Measurements from ENCODE around the gene MARF1. TPM values are rescaled to one million over a fixed set of nuclear protein-coding genes. Genes with fewer than 3 reads are reported as not detected.

The MARF1 gene
- total RNA-seq, 4 donors from 2014 or later, result 50.7 to 55.5 (median 53.1) TPM

DNA sequence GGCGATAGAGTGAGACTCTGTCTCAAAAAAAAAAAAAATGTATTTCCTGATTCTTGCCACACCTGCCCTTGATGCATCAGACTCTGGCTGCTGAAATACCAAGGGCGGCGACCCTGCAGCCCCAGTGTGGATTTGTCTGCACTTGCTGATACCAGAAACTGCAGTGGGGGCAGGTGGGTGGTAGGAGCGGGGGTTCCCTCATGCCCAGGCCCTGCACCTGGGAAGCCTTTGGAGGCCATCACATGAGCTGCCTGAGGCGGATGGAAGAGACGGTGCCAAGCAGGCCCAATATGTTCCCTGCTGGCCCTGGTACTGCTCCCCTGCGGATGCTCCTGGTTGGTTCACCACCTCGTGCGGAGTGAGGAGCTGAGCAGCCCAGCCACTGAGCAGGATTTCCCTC, 50.6 kb downstream of the MARF1 start:
- peaks cover 0 to 6% of the 10 kb centered on the region in 2 donors for H3K4me1 ChIP-seq
- intact Hi-C loops (cut with DNase I), result no loop called here
- H3K27me3 ChIP-seq, result no peaks in the 10 kb centered on the region
- no peak overlapping the region for H3K4me3 ChIP-seq (replicated peaks in 1 of 3)
- 90 to 92% methylated on average over 5 to 9 of the region's 9 CpGs for WGBS, 2 donors
- no peak for DNase-seq
- H3K9me3 ChIP-seq, result no peaks in the 10 kb centered on the region
- H3K36me3 ChIP-seq, result peaks cover 19 to 24% of the 10 kb centered on the region in 2 donors
- H3K27ac ChIP-seq, result no peak overlapping the region
- TF ChIP-seq, protein P1, sequence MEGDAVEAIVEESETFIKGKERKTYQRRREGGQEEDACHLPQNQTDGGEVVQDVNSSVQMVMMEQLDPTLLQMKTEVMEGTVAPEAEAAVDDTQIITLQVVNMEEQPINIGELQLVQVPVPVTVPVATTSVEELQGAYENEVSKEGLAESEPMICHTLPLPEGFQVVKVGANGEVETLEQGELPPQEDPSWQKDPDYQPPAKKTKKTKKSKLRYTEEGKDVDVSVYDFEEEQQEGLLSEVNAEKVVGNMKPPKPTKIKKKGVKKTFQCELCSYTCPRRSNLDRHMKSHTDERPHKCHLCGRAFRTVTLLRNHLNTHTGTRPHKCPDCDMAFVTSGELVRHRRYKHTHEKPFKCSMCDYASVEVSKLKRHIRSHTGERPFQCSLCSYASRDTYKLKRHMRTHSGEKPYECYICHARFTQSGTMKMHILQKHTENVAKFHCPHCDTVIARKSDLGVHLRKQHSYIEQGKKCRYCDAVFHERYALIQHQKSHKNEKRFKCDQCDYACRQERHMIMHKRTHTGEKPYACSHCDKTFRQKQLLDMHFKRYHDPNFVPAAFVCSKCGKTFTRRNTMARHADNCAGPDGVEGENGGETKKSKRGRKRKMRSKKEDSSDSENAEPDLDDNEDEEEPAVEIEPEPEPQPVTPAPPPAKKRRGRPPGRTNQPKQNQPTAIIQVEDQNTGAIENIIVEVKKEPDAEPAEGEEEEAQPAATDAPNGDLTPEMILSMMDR (IDR thresholded peaks at IDR 0.05), result no peak

DNA sequence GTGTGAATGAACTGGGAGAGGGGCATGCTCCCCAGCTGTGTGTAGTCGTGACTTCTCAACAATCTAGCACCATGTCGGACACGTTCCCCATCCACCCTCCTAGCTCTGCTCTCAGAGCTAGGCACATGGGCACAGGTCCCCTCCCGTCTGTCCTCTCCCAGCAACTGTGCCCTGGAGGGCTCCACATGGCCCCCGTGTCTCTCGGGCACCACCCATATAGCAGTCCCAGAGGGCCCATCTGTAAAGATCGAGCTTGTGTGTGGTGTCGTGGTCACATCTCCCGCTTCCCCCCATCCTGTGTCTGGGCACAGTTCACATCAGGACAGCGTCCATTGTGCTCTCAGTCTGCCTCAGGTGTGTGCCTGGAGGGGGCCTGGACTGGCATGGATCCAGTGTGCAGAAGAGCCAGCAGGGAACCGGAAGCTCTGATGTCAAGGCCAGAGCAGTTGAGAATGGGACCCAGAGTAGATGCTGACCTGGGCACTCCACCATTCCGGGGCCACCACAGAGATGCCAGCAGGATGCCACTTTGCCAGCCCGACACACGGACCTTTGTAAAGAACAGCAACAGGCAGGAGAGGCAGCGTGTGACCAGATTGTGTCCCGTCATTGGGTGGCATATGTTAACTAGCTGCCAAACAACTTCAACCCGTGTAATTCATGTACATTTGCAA, 55.7 kb downstream of the MARF1 start:
- peaks cover 0 to 6% of the 10 kb centered on the region in 2 donors for H3K4me1 ChIP-seq
- DNase-seq, result no peak
- no peaks in the 10 kb centered on the region for H3K27me3 ChIP-seq
- WGBS, 2 donors, result 96 to 97% methylated on average over 17 of the region's 17 CpGs
- no peak overlapping the region for H3K27ac ChIP-seq
- intact Hi-C loops (cut with DNase I), result no loop called here
- no peaks in the 10 kb centered on the region for H3K9me3 ChIP-seq
- no peak for TF ChIP-seq POLR2A (IDR thresholded peaks at IDR 0.05)
- TF ChIP-seq, protein P1 (IDR thresholded peaks at IDR 0.05), result no peak
- H3K4me3 ChIP-seq (replicated peaks in 1 of 3), result no peak overlapping the region
- H3K36me3 ChIP-seq, result peaks cover 0 to 3% of the 10 kb centered on the region in 2 donors

DNA sequence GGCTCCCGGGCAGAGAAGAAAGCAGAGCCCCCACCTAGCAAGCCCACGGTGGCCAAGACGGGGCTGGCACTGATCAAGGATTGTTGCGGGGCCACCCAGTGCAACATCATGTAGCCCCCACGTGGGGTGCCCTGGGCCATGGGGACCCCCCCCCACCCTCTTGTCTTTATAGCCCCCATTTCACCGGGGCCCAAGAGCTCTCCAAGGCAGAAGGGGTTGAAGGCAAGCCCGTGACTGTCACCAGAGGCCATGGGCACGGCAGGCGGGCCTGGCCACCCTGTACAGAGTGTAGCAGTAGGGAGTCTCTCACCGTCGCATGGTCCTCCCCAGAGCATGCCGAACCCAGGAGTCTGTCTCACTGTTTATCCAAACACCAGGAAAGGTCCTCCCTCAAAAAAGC, 56.2 kb downstream of the MARF1 start:
- Histone ChIP-seq H3K4me3 (replicated peaks in 1 of 3) (no peak overlapping the region), H3K27me3 (no peaks in the 10 kb centered on the region), H3K9me3 (no peaks in the 10 kb centered on the region), H3K4me1 (peaks cover 0 to 6% of the 10 kb centered on the region in 2 donors), H3K36me3 (peaks cover 0 to 3% of the 10 kb centered on the region in 2 donors), H3K27ac (no peak overlapping the region)
- intact Hi-C loops (cut with DNase I), result no loop called here
- 97 to 100% methylated on average over 9 to 11 of the region's 12 CpGs for WGBS, 2 donors
- TF ChIP-seq POLR2A (IDR thresholded peaks at IDR 0.05), result no peak
- TF ChIP-seq, protein P1 (IDR thresholded peaks at IDR 0.05), result no peak
- DNase-seq, result no peak

DNA sequence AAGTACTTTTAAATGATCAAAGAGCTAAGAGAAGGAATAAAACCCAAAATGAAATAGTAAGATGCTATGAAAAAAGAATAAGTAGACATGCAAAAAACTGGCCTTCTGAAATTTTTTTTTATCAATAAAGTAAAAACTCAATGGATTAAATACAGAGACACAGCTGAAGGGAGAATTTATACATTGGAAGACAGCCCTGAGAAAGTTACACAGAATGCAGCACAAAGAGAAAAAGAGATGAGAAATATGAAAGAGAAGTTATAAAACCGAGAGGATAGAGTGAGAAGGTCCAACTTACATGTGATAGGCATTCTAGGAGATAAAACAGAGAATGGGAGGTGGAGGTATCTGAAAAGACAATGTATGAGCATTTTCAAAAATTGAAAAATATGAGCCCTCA, 57.0 kb downstream of the MARF1 start:
- Histone ChIP-seq H3K4me1 (peaks cover 0 to 6% of the 10 kb centered on the region in 2 donors), H3K27ac (no peak overlapping the region), H3K27me3 (no peaks in the 10 kb centered on the region), H3K9me3 (no peaks in the 10 kb centered on the region), H3K36me3 (peaks cover 0 to 3% of the 10 kb centered on the region in 2 donors), H3K4me3 (replicated peaks in 1 of 3) (no peak overlapping the region)
- no peak for DNase-seq
- intact Hi-C loops (cut with DNase I), result no loop called here
- TF ChIP-seq, protein P1 (IDR thresholded peaks at IDR 0.05), result no peak
- no peak for TF ChIP-seq POLR2A (IDR thresholded peaks at IDR 0.05)
- WGBS, 2 donors, result 79 to 81% methylated on average over 1 of the region's 1 CpG

DNA sequence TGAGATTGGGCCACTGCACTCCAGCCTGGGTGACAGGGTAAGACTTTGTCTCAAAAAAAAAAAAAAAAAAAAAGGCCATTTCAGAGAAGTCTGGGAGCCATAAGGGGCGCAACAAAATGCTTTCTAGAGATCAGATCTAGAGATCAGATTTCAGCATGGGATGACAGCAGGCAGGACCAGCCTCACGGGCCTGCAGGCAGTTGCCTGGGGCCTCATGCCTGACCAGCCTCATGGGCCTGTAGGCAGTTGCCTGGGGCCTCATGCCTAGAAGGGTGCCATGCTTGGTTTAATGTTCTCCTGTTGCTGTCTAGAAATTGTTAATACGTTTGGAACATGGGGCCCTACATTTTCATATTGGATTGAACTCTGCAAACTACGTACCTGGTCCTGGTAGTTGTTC, 59.4 kb downstream of the MARF1 start:
- Histone ChIP-seq H3K9me3 (no peaks in the 10 kb centered on the region), H3K27me3 (no peaks in the 10 kb centered on the region), H3K4me1 (no peaks in the 10 kb centered on the region), H3K27ac (no peak overlapping the region), H3K36me3 (peaks cover 0 to 3% of the 10 kb centered on the region in 2 donors), H3K4me3 (replicated peaks in 1 of 3) (no peak overlapping the region)
- no peak for DNase-seq
- WGBS, 2 donors, result 84 to 92% methylated on average over 4 of the region's 4 CpGs
- no peak for TF ChIP-seq POLR2A (IDR thresholded peaks at IDR 0.05)
- TF ChIP-seq, protein P1 (IDR thresholded peaks at IDR 0.05), result no peak
- intact Hi-C loops (cut with DNase I), result no loop called here

Measured in thyroid gland (tissue), 4 donors.